LNCaP clone FGC (cell line): Measurements from ENCODE around the gene ANAPC15.
"Not testable (repeated sequence)": the region's sequence is repeated elsewhere in the genome, so short reads cannot be mapped to it uniquely, and the experiment has no call there.

Experiments
- DNase-seq: peaks from one replicate; pipeline ENCODE4 v3.0.0-alpha.2; 2011; ENCODE audit warnings: low read depth
- H3K4me3 ChIP-seq: 2 replicates; pipeline ENCODE4 v1.5.1; 2011; ENCODE audit warnings: mild to moderate bottlenecking, low read depth, low read length, control low read depth
- CTCF ChIP-seq: IDR thresholded peaks from 2 replicates; pipeline ENCODE4 v1.5.1; 2012; ENCODE audit warnings: mild to moderate bottlenecking; ENCODE audit not compliant: control insufficient read depth, insufficient read depth; ENCODE audit errors: extremely low read depth

The ANAPC15 gene

GRCh38 chr11:72112143-72112977, at the start of gene ANAPC15:
TSS of gene ANAPC15 (minus strand) at chr11:72112695. CDS start at chr11:72111276, 1,419 bp downstream.
- peak; percentile 99 for DNase-seq
- peak within 1 kb of the TSS; percentile 80 for H3K4me3 ChIP-seq
- TF ChIP-seq CTCF, result no peak

- H3K4me3 ChIP-seq, result no peak overlapping the region
- TF ChIP-seq CTCF, result no peak
- DNase-seq, result no peak
Observed at GRCh38 chr11:72160319-72160718, 47.8 kb upstream of the ANAPC15 start.

GRCh38 chr11:72157131-72157530, 44.6 kb upstream of the ANAPC15 start:
- no peak for DNase-seq
- no peak for TF ChIP-seq CTCF
- no peak overlapping the region for H3K4me3 ChIP-seq

GRCh38 chr11:72155751-72156150, 43.3 kb upstream of the ANAPC15 start:
- DNase-seq, result no peak
- TF ChIP-seq CTCF, result no peak
- no peak overlapping the region for H3K4me3 ChIP-seq

- TF ChIP-seq CTCF, result no peak
- no peak overlapping the region for H3K4me3 ChIP-seq
- no peak for DNase-seq
Observed at GRCh38 chr11:72154816-72155215, 42.3 kb upstream of the ANAPC15 start.

GRCh38 chr11:72153874-72154273, 41.4 kb upstream of the ANAPC15 start:
- H3K4me3 ChIP-seq, DNase-seq: not testable (repeated sequence)

- no peak overlapping the region for H3K4me3 ChIP-seq
- DNase-seq, result no peak
- no peak for TF ChIP-seq CTCF
Observed at GRCh38 chr11:72150882-72151281, 38.4 kb upstream of the ANAPC15 start.
